Peyer's patch (tissue), 4 donors: Measurements from ENCODE around the gene RMND1.
A peak's percentile ranks its signal among the peaks of the same experiment; 100 is the strongest.

Source experiments
- CTCF ChIP-seq, 6 experiments: fragments of 450-650 bp in 4 of 6; fragments of 200-600 bp in 2 of 6; sonication (generic) in 1 of 6; IDR thresholded peaks; one replicate each; pipeline ENCODE4 v1.5.1; 2017 to 2019; ENCODE audit warnings: antibody characterized with exemption in 6 of 6, mild to moderate bottlenecking in 3 of 6, moderate library complexity in 1 of 6
- POLR2A ChIP-seq, 2 donors: fragments of 450-650 bp; IDR thresholded peaks; one replicate each; pipeline ENCODE4 v1.5.1; 2017; ENCODE audit warnings: antibody characterized with exemption in 2 of 2, mild to moderate bottlenecking in 2 of 2, moderate library complexity in 2 of 2

- TF ChIP-seq CTCF (IDR thresholded peaks at IDR 0.05): peak in 1 of 6 experiments; percentile 25
- no peak for TF ChIP-seq POLR2A (IDR thresholded peaks at IDR 0.05)
These were observed 66.7 kb downstream of the RMND1 start for GRCh38 chr6:151385177-151385576.
